Activated T-helper 9 cell treated with anti-CD3 and anti-CD28 coated beads, Interleukin-2, amount 50 U/mL, for 16 hours (primary cell): Measurements from ENCODE around the gene ABCB11.
"Not testable (repeated sequence)": the region's sequence is repeated elsewhere in the genome, so short reads cannot be mapped to it uniquely, and the experiment has no call there.

ENCODE experiments used
- DNase-seq: peaks from one replicate; pipeline ENCODE4 v3.0.0-alpha.2; 2020; ENCODE audit warnings: low read depth

ABCB11 gene

DNA sequence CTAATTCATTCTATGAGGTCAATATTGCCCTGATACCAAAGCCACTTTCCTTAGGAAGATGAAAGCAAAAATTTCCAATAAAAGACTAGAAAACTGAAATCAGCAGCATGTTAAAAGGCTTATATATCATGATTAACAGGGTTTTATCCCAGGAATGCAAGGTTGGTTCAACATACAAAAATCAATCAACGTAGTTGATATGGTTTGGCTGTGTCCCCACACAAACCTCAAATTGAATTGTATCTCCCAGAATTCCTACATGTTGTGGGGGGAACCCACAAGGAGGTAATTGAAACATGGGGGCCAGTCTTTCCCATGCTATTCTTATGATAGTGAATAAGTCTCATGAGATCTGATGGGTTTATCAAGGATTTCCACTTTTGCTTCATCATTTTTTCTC, 11.7 kb upstream of the ABCB11 start:
- DNase-seq, result no peak

DNA sequence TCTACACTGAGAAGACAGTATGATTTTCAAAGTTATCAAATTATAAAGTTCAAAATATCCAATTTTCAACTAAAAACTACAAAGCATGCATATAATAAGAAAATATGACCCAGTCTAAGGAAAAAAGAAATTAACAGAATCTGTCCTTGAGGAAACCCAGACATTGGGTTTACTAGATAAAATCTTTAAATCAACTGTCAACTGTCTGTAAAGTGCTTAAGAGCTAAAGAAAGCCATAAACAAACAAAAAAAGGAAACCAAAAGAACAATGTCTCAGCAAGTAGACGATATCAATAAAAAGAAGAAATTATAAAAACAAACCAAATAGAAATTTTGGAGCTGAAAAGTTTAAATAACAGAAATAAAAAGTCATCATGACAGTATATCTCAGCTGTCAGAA, 10.5 kb upstream of the ABCB11 start:
- no peak for DNase-seq

DNA sequence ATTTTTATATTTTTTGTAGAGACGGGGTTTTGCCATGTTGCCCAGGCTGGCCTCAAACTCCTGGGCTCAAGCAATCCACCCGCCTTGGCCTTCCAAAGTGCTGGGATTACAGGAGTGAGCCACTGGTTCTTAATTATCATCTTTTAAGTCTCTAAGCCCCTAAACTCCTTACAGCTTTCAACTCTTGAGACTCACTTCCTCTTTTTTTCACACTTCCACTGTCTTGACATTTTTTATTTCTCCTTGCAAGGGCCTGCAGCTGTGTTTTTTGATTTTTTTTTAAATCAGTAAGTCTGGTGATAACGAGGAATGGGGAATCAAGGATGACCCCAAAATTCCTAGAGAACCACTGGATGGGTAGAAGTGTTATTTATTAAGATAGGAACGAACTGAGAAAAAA, 8.6 kb upstream of the ABCB11 start:
- DNase-seq, result no peak

DNA sequence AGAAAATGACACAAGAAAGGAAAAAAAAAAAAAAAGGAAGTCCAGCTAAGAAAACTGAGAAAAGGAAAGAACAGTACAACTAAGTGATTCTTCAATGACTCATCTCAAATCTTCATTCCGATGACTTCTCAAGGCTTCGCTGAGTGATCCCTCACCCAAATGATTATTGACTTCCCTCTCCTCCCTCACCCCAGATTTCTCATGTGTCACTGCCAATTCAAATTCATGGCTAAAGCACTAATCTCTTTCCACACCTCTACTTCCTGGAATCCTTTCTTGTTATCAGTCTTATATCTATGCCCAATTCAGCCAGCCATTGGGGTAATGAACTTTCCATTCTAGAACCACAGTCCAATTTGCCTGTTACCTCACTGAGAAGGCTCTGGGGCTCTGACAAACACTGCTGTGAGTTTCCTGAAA, 7.2 kb upstream of the ABCB11 start:
- DNase-seq, result no peak

DNA sequence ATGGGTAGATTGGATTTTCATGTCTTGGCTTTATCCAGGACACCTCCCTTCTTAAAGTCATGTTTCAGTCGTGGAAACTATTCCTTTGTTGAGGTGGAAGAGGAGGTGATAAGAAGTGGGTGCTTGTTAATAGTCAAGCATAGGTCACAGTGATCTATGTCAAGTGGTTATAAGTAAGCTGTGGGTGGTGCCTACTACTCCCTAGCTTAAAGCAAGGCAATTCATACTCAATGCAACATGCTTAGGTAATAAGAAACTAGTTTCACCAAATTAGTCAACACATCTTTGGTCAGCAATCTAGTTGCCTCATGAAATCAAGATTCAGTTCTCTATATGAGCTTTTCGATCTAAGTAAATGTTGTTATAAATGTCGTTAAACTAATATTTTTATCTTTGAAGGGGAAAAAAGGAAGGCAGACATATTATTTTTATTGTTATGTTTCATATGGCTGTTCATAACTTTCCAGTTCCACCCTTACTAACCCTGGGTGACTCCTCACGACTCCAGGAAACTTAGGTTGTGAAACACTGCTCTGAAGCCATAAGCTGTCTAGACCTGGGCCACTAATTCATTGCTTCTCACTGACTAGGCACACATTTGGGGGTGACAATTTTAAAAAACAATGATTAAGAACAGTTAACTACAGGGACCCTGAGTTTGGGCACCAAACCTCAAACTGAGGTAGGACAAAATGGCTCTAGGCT, 5.8 kb upstream of the ABCB11 start:
- no peak for DNase-seq

DNA sequence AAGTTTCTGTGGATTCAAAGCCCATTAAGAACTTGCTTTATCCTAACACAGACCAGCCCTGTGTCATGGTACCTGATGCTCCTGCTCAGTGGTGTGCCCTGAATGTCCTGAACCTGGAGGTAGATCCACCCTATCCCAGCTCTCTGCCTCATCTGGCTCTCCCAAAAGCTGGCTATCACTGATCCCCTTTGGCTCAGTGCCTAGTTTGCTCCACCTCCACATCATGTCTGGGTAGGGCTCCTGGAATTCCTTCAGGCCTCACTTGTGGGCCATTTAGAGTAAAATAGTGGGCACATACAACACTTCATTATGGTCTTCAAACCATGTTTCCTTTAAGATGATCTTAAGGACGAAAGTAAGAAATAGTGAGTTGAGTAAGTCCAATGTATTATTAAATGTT, 4.8 kb upstream of the ABCB11 start:
- DNase-seq, result no peak

DNA sequence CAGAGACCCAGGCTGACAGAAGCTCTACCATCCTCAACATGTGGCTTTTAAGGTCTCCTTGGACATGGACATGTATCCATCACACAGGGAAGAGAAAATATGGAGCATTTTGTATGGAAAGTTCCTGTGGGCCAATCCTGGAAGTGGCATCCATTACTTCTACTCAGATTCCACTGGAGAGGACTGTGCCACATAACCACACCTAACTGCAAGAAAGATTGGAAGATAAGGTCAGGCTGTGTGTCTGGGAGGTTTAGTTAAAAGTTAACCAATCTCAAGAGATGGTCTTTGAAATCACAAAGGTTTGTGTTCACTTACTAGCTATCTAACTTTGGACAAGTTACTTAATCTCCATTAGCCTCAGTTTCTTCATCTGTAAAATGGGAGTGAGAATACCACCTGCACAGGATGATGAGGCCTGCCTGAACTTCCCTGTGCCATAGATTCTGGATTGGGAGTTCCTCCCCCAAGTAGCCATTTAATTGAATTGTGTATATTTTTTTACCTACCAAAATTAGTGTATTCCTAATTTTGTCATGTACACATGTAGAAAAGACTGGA, 3.9 kb upstream of the ABCB11 start:
- DNase-seq, result no peak

DNA sequence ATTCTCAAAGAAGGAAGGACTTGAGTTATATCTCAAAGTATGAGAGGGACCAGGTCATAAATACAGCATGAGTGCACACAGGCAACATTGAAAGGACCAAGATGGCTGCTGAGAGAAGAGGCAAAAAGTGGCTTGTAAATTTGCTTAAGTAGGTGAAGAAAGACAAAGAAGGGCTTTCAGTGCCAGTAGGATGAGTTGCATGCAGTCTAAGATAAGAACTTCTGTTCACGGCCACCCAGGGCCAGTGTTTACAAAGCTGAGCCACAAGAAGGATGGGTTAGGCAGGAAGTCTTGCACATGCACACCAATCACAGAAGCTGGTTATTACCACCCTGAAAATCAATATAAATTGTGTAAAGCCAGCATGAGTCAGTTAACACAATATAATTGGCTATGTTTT, 3.1 kb upstream of the ABCB11 start:
- no peak for DNase-seq

DNA sequence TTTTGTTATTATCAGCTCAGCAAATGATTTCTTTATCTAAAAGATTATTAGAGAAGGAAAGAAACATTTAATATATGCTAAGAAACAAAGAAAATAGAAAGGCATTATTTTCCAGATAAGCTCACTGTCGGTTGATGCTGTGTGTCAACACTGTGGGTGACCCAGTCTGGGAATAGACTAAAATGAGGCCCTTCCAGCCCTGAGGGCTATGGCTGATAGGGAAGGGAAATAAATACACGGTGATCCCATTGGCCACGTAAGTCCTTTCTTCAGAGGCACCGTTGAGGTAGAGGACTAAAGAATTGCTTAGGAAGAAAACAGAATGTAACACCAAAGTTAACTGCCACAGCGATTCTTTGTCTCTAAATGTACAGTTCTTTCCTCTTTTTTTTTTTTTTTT, 1.8 kb downstream of the ABCB11 start:
- DNase-seq, result no peak

DNA sequence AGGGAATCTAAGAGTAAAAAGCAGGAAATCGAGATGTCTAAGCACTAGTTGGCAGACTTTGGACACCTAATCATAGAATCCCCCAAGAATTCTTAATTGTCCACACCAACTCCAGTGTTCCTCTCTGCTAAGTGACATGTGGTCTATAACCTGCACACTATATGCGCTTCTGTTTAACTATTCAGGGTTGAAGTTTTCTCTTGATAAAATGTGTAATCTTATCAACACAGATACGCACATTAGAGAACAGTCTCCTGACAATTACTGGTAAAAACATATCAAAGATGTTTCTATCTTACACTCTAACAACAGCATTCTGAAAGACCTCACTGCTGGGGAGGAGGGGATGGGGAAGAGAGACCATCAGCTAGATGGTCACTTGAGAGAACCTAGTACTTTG, 3.9 kb downstream of the ABCB11 start:
- DNase-seq, result no peak

DNA sequence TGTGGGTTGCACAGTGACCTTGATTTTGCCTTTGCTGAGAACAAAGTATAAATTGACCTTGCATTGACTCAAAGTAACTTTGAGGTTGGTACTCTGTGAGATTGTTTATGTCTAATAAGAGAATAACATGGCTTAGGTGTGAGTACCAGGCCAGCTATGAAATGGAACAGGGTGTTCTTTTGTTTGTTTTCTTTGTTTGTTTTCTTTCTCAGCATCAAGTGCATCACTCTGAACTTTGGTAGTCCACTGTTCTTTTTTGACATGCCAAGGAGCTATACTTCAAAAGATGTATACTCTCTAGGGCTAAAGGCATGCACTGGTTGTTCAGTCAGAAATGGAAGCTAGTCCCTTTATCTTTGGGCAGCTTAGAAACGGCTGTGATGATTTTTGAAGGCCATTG, 5.1 kb downstream of the ABCB11 start:
- DNase-seq, result no peak

DNA sequence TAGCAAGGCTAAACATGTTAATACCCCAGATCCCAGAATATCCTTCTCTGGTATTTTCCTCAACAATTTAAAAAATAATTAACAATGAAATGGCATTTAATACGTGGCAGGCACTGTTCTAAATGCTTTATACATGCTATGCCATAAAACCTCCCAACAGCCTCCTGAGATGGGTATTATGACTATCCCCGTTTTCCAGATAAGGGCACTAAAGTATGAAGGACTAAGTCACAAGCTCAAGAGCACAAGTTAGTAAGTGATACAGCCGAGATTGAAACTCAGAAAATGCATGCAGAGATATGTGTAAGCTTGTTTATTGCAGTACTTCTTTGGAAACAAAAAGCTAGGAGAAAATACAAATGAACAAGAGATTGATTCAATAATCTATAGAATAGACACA, 8.0 kb downstream of the ABCB11 start:
- DNase-seq, result no peak

DNA sequence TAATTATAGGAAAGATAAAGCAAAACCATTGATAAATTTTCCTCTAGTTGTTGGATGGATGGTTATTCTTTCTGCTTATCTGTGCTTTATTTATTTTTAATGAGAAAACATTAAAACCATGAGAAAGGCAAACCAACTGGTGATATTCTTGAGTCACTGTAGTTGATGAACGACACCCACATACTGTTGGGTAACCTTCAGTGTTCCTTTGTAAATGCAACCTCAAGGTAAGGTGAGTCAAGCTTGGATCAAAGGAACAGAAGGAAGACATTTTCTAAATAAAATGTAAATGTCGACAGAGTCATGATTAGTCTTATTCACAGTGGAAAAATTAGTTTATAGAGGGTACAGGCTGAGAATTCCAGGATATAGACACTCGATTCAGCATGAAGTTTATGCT, 12.7 kb downstream of the ABCB11 start:
- DNase-seq, result no peak

DNA sequence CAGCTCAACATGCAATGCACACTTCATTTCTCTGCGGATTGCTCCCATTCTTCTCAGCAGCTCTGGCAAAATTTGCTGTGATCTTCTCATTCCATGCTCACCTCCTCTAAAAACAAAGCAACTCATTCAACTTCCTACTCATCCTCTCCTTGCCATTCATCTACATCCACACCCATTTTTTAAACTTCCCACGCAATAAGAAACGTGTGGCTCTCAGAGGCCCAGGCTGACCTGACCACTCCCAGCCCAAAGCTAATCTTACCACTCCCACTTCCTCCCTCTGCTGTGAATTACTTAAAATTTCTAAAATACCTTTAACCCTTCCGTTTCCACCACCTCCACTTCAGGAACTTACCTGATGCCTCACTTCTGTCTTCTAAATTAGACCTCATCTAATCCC, 15.2 kb downstream of the ABCB11 start:
- no peak for DNase-seq

DNA sequence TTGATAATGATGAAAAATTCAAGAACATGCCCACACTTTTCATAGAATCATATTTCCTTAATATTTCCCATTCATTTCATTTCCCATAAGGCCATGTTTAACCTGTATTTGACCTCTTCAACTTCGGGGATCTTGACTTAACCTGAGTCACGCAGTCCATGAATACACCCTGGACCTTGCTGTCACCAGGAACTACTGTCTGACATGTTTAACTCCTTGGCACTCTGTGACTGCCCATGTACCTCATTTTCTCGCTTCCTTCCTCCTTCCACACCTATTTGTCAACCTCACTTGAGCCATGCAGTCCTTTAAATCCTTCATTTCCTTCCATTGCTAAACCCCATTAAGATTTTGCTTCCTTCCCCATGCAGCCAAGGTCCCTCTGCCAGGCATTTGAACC, 16.3 kb downstream of the ABCB11 start:
- DNase-seq, result no peak

DNA sequence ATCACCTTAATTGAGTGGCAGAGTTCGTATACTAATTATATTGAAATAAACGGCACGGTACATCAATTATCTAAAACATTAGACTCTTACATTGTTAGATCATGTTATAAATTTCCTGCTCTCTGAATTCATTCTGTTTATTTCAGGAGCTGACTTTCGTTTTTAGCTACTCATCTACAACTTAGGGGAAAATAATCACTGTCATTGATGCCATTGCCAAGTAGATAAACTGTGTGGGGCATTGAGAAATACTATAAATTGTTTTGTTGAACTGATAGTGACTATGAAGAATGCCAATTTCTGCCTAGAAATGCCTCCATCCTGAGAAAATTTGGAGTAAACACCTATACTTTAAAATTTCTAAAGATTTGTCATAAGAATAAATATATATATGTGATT, 17.5 kb downstream of the ABCB11 start:
- DNase-seq, result no peak

DNA sequence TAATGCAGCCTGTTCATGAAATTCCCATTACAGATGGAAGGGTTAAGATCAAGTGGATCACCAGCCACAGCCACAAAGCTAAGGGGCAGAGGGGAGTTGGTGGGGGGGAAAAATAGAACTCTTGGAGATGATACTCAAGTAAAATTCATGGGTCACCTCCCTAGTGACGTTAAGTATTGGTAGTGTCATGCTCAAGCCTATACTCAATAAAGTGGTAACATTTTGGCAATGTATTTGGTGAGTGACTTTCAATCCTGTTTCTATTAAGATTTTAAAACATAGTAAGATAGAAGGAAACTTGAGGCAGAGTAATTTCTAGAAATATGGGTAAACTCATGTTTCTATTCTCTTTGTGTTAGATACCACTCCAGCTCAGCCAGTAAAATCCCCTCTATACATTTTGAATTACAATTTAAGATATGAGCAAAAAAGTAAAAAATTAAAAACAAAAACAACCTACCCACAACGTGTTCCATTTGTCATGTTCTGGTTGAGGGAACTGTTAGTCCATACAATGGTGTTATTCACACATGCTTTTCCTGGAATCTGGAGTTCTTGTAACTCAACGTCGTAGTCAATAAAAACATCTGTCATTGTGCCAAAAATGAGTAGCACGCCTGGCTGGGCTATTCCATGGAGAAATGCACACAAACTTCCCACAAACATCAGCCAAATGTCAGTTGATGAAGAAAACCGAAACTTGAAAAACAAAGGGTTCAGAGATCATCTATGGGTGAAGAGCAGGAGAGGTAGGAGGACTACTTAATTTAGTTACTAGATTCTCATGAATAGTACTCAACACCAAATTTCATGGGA, 18.1 kb downstream of the ABCB11 start:
- no peak for DNase-seq

DNA sequence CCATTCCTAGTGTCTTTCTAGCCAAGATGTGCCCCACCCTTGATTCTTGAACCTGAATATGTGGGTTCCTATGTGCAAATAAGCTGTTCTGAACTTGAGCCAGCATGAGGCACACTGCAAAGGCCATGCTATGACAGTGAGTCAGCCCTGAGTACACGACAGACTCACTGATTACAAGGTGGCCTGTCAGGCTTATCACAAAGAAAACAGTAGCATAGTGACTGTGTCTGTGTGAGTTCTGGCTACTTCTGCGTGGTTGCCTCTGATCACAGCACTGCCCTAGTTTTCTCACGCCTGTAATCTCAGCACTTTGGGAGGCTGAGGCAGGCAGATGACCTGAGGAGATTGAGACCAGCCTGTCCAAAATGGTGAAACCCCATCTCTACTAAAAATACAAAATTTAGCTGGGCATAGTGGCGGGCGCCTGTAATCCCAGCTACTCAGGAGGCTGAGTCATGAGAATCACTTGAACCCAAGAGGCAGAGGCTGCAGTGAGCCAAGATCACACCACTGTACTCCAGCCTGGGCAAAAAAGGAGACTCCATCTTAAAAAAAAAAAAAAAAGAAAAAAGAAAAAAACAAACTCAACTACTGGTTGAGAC, 18.8 kb downstream of the ABCB11 start:
- DNase-seq, result not testable (repeated sequence)

DNA sequence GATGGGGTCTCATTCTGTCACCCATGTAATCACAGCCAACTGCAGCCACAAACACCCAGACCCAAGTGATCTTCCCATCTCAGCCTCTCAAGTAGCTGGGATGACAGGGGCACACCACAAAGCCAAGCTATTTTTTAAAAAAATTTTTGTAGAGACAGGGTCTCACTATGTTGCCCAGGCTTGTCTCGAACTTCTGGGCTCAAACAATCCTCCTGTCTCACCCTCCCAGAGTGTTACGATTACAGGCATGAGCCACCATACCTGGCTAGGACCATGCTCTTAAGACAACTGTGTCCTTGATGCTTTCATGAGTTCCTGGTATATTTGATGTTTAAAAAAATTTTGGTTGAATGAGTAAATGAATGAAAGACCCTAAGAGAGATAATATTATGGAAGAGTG, 19.4 kb downstream of the ABCB11 start:
- DNase-seq, result no peak

DNA sequence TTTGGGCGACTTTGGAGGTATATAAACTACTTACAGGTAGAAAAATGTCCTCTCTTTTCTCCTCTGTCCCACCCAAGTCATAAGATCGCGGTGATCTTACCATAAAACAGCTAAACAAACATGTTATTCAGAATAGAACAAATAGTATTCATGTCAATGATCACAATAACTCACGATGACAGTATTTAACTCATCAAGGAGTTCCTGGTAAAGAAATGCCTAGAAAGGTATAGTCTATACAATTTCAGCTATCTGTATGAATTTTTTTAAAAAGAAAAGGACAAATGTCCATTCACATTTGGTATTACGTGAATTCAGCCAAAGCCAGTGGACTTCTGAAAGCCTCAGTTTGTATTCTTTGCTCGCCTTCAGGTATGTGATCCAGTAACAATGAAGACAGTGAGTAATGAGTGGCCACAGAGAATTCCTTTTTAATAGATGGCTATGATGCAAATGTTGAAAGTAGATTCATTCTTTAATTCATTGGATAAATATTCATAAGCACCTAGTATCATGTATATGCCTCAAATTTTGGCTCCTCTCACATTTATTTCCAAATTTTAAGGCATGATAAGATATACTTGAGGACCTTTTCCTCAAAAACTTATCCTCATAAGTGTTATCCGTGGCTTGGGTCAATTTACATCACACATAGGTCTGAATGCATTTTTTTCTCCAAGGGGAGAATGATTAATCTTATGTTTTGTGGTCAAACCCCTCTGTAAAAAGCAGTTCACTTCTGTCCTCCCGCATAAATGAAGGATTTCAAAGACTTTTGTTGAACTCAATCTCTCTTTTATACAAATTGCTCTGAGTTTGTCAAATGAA, 20.3 kb downstream of the ABCB11 start:
- DNase-seq, result no peak

DNA sequence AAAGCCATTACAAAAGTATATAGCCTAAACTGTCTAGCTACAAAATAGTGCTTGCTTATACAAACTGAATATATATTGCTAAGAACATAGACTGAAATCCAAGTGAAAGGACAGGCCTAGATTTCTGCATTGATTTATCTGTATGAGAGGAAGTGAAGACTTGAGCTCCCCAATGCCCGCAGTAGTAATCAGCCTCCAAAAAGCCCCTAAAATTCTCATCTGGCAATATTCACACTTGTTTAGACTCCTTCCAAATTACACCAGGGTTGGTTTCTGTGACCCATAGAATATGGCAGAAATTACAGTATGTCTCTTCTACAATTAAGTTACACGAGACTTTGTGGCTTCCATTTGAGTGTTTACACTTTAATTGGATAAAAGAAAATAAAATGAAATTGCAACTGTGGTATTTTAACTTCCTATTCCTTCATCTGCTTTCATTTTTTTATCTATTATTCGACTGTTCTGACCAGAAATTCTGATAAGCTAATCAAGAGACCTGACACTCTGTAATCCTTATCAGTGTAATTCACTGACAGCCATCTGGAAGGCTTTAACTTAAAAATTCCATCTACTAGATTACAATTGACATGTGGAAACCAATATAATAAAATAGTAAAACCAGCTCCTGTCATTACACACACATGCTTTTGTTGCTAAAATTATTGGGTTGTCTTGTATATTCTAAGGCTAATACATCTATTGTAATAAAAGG, 21.1 kb downstream of the ABCB11 start:
- DNase-seq, result no peak

DNA sequence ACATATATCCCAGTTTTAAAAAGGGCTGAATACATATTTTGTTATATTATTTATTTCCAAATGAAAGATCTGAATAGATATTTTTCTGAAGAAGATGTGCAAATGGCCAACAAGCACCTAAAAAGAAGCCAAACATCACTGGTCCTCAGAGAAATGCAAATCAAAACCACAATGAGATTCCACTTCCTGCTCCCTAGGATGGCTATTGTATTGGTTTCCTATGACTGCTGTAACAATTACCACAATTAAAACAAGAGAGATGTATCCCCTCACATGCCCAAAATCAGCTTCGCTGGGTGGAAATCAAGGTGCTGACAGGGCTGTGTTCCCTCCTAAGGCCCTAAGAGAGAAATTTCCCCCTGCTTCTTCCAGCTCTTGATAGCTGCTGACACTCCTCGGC, 23.2 kb downstream of the ABCB11 start:
- no peak for DNase-seq
